K562 (cell line): ENCODE data around the gene NPNT. TPM values are rescaled to one million over a fixed set of nuclear protein-coding genes. Genes with fewer than 3 reads are reported as not detected.

Experiments
- ATAC-seq: fragments of 200-7000 bp; cut with Tn5 transposase; 3 replicates; pipeline ENCODE4 v1.9.1; 2020; ENCODE audit warnings: moderate library complexity
- BruUV-seq: library from RNA; stranded (reverse); fragments of 400-500 nt; replicated peaks from 2 replicates; lab custom pipeline; 2021; lab: Mats Ljungman, UMichigan
- CTCF ChIA-PET: fragments of 300-600 bp; formaldehyde crosslinking; extraction: SDS; loops from one replicate; lab custom pipeline; 2021; ENCODE audit warnings: low intra/inter-chr PET ratio; lab: Yijun Ruan, JAX
- POLR2A ChIA-PET: fragments of 300-600, 350-650 bp; sonication (Branson Sonifier 250); formaldehyde crosslinking; extraction: SDS; loops from one replicate; lab custom pipeline; 2021; ENCODE audit warnings: antibody characterized with exemption, inconsistent platforms; lab: Yijun Ruan, JAX
- DNase-seq, 4 experiments: peaks; one replicate each; pipeline versions ENCODE4 v3.0.0 to v3.0.0-alpha.2; 2011 to 2018; ENCODE audit warnings: low spot score in 3 of 4, mixed read lengths in 3 of 4; ENCODE audit errors: extremely low read depth in 1 of 4
- FAIRE-seq: peaks from 2 replicates; lab custom pipeline; 2011; peaks lifted over from hg19 to GRCh38; lab: Jason Lieb, UNC
- H2AFZ ChIP-seq: 2 replicates; pipeline ENCODE4 v1.6.0; 2011; ENCODE audit warnings: low read depth, low read length, control low read depth, inconsistent platforms
- H3K27ac ChIP-seq: fragments of 200-600 bp; 3 replicates; pipeline ENCODE4 v1.8.0; 2011; ENCODE audit warnings: low read depth, mild to moderate bottlenecking, control low read depth, inconsistent platforms, low read length, moderate library complexity, mixed read lengths; ENCODE audit errors: extremely low read depth
- H3K27me3 ChIP-seq, 2 experiments: fragments of 300-600 bp in 1 of 2; 2 replicates in 1 of 2; 3 replicates in 1 of 2; pipeline versions ENCODE4 v1.6.0 to v1.8.0; 2011; ENCODE audit warnings: inconsistent platforms in 2 of 2, low read length in 2 of 2, mild to moderate bottlenecking in 1 of 2, mixed read lengths in 1 of 2, moderate library complexity in 1 of 2; ENCODE audit not compliant: control insufficient read depth in 2 of 2, insufficient read depth in 2 of 2
- H3K36me3 ChIP-seq: fragments of 300-600 bp; 3 replicates; pipeline ENCODE4 v1.8.0; 2011; ENCODE audit warnings: mild to moderate bottlenecking, low read length, inconsistent platforms; ENCODE audit not compliant: control insufficient read depth, insufficient read depth
- H3K4me1 ChIP-seq, 2 experiments: fragments of 200-600 bp in 1 of 2; replicated peaks in 1 of 2; 2 replicates in 1 of 2; 3 replicates in 1 of 2; pipeline versions ENCODE4 v1.5.1 to v1.8.0; 2011; ENCODE audit warnings: inconsistent platforms in 2 of 2, low read length in 2 of 2, mild to moderate bottlenecking in 1 of 2, mixed read lengths in 1 of 2, moderate library complexity in 1 of 2; ENCODE audit not compliant: control insufficient read depth in 2 of 2, insufficient read depth in 2 of 2
- H3K4me2 ChIP-seq: 2 replicates; pipeline ENCODE4 v1.6.1; 2011; ENCODE audit warnings: low read length, control low read depth, inconsistent platforms, mixed read lengths; ENCODE audit not compliant: insufficient read depth
- H3K4me3 ChIP-seq: fragments of 200-600 bp; sonication (generic), shearing (Covaris generic); 2 replicates; pipeline ENCODE4 v1.5.1; 2016; ENCODE audit warnings: control low read depth, inconsistent platforms
- H3K79me2 ChIP-seq: fragments of 200-600 bp; 3 replicates; pipeline ENCODE4 v1.8.0; 2011; ENCODE audit warnings: low read length, inconsistent platforms; ENCODE audit not compliant: control insufficient read depth, insufficient read depth
- H3K9ac ChIP-seq, 2 experiments: 2 replicates each; pipeline versions ENCODE4 v1.6.0 to v1.6.1; 2011; ENCODE audit warnings: low read depth in 2 of 2, low read length in 2 of 2, control low read depth in 1 of 2, inconsistent platforms in 1 of 2, mild to moderate bottlenecking in 1 of 2, mixed read lengths in 1 of 2; ENCODE audit not compliant: insufficient read depth in 1 of 2
- H3K9me1 ChIP-seq: one replicate; pipeline ENCODE4 v1.6.0; 2011; ENCODE audit warnings: inconsistent platforms, mild to moderate bottlenecking, low read length, moderate library complexity; ENCODE audit not compliant: control insufficient read depth, insufficient read depth
- H3K9me3 ChIP-seq: replicated peaks from 2 replicates; pipeline ENCODE4 v1.5.1; 2011; ENCODE audit warnings: low read depth, low read length, inconsistent platforms; ENCODE audit not compliant: control insufficient read depth, insufficient read depth
- H4K20me1 ChIP-seq: replicated peaks from 2 replicates; pipeline ENCODE4 v1.6.1; 2011; ENCODE audit warnings: low read length, inconsistent platforms, mixed read lengths; ENCODE audit not compliant: control insufficient read depth, insufficient read depth
- CBFA2T2 ChIP-seq: fragments of 450-650 bp; conservative IDR thresholded peaks from 2 replicates; pipeline ENCODE4 v1.6.1; 2017; ENCODE audit warnings: mild to moderate bottlenecking
- CBFB ChIP-seq: sonication (generic); formaldehyde crosslinking; IDR thresholded peaks from 2 replicates; pipeline ENCODE4 v1.4.0; 2020; ENCODE audit warnings: mild to moderate bottlenecking, missing genetic modification reagents
- CBX2 ChIP-seq: fragments of 200-600 bp; sonication (generic); IDR thresholded peaks from one replicate; pipeline ENCODE4 v1.6.1; 2012; ENCODE audit warnings: mild to moderate bottlenecking, low read length, inconsistent platforms; ENCODE audit not compliant: insufficient read depth, poor library complexity, severe bottlenecking
- ETV5 ChIP-seq: sonication (generic); formaldehyde crosslinking; IDR thresholded peaks from 2 replicates; pipeline ENCODE4 v1.4.0; 2020; ENCODE audit warnings: low read depth, mild to moderate bottlenecking, missing genetic modification reagents
- FOS ChIP-seq: IDR thresholded peaks from 3 replicates; pipeline ENCODE4 v1.6.1; 2011; ENCODE audit not compliant: insufficient read length; ENCODE audit errors: extremely low read depth
- ILK ChIP-seq: fragments of 450-650 bp; IDR thresholded peaks from 2 replicates; pipeline ENCODE4 v1.6.1; 2016; ENCODE audit warnings: missing genetic modification characterization, low read depth, mild to moderate bottlenecking, missing compliant biosample characterization, moderate library complexity, borderline replicate concordance
- KLF10 ChIP-seq: fragments of 250-450 bp; sonication (Bioruptor Pico); IDR thresholded peaks from 2 replicates; pipeline ENCODE4 v1.6.1; 2021; ENCODE audit warnings: matching md5 sums
- NFIC ChIP-seq: fragments of 450-650 bp; IDR thresholded peaks from 2 replicates; pipeline ENCODE4 v1.6.1; 2017; ENCODE audit warnings: mild to moderate bottlenecking, inconsistent platforms
- SP1 ChIP-seq: sonication (generic); formaldehyde crosslinking; IDR thresholded peaks from 2 replicates; pipeline ENCODE4 v1.8.1; 2022; ENCODE audit warnings: mild to moderate bottlenecking, missing genetic modification reagents
- TAF7 ChIP-seq: fragments of 450-650 bp; IDR thresholded peaks from 2 replicates; pipeline ENCODE4 v1.6.1; 2016; ENCODE audit warnings: missing genetic modification characterization, missing compliant biosample characterization
- ZC3H11A ChIP-seq: IDR thresholded peaks from 2 replicates; pipeline ENCODE4 v1.6.1; 2012; ENCODE audit warnings: low read depth, low read length, improper control_type of control experiment
- ZNF780A ChIP-seq: fragments of 250-450 bp; sonication (Bioruptor Pico); IDR thresholded peaks from 2 replicates; pipeline ENCODE4 v1.5.0; 2021; ENCODE audit warnings: mild to moderate bottlenecking
- WGBS: fragments of 100-300 bp; shearing (Covaris generic); methylation state at CpG from one replicate; pipeline ENCODE4 v1.1.6; 2016; ENCODE audit warnings: low coverage, mixed read lengths; ENCODE audit not compliant: insufficient coverage; ENCODE audit errors: missing lambda C conversion rate; 5-methylcytosine and 5-hydroxymethylcytosine counted together
- in situ Hi-C: fragments of 300-500 bp; cut with MboI; formaldehyde crosslinking; loops from 4 replicates; pipeline ENCODE4 v1.15.0; 2018; ENCODE audit warnings: inconsistent platforms, mixed read lengths
- intact Hi-C: fragments of 100-400 bp; cut with micrococcal nuclease; formaldehyde crosslinking; loops from 2 replicates; pipeline ENCODE4 v1.14.2; 2022
- polyA plus RNA-seq, 8 experiments: library from polyadenylated mRNA; depleted of rRNA in 4 of 8; stranded (reverse) in 5 of 8; unstranded in 3 of 8; fragments of >200 nt; fragmentation: Nextera tagmentation in 2 of 8; fragmentation: Illumina TruSeq in 1 of 8; extraction: Ambion mirVana in 2 of 8; extraction: Trizol in 1 of 8; gene quantifications; 2 replicates each; pipeline versions ENCODE4 v1.2.1 to v1.2.3, GENCODE V29; 2011 to 2014; ENCODE audit warnings: inconsistent platforms in 1 of 8, missing spikeins in 1 of 8
- total RNA-seq, 7 experiments: library from RNA; depleted of rRNA in 6 of 7; stranded (reverse); fragments of >200 nt in 6 of 7; fragmentation: Illumina TruSeq in 2 of 7; extraction: Trizol in 2 of 7; gene quantifications; 2 replicates each; pipeline versions ENCODE4 v1.2.1 to v1.2.3, GENCODE V29; 2011 to 2021; ENCODE audit warnings: low replicate concordance in 1 of 7
- TF ChIP-seq, protein P1 (sequence below): sonication (generic); formaldehyde crosslinking; IDR thresholded peaks from 2 replicates; pipeline ENCODE4 v1.8.1; 2023; ENCODE audit warnings: mild to moderate bottlenecking, missing genetic modification reagents
- TF ChIP-seq, protein P2 (sequence below): fragments of 250-450 bp; sonication (Bioruptor Pico); IDR thresholded peaks from 2 replicates; pipeline ENCODE4 v1.8.0; 2021; ENCODE audit warnings: borderline replicate concordance, mild to moderate bottlenecking, moderate library complexity; ENCODE audit not compliant: poor library complexity, severe bottlenecking

Gene NPNT
- total and polyA plus RNA-seq, 9 of the 15 experiments (the other 6 are each of a cell fraction or from before 2014, with no cell fraction given), result 0.22 TPM; not detected in 8

DNA sequence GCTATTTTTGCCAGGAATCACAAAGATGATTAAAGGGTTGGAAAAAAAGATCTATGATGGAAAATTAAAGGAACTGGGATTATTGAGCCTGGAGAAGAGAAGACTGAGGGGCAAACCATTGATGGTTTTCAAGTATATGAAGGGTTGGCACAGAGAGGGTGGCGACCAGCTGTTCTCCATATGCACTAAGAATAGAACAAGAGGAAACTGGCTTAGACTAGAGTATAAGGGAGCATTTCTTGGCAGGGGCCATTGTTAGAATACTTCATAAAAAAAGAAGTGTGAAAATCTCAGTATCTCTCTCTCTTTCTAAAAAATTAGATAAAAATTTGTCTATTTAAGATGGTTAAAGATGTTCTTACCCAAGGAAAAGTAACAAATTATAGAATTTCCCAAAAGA is 75.1 kb downstream of the NPNT start (continued):
- no peak for TF ChIP-seq NFIC

DNA sequence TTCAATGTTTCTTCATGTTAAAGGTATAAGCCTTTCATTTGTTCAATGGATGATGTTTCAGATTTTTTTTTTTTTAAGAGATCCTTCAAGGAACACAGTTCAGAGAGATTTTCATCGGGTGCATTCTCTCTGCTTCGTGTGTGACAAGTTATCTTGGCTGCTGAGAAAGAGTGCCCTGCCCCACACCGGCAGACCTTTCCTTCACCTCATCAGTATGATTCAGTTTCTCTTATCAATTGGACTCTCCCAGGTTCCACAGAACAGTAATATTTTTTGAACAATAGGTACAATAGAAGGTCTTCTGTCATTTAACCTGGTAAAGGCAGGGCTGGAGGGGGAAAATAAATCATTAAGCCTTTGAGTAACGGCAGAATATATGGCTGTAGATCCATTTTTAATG is 75.8 kb downstream of the NPNT start:
- no peak overlapping the region for H3K9ac ChIP-seq
- FAIRE-seq, result peak; percentile 54
- no peak for TF ChIP-seq KLF10 (CRISPR knock-in tag)
- no peak for TF ChIP-seq ZC3H11A
- TF ChIP-seq TAF7 (tag), result no peak
- TF ChIP-seq CBX2, result no peak
- no peak for TF ChIP-seq ILK (tag)
- TF ChIP-seq ETV5 (CRISPR knock-in tag), result no peak
- TF ChIP-seq, protein P1, sequence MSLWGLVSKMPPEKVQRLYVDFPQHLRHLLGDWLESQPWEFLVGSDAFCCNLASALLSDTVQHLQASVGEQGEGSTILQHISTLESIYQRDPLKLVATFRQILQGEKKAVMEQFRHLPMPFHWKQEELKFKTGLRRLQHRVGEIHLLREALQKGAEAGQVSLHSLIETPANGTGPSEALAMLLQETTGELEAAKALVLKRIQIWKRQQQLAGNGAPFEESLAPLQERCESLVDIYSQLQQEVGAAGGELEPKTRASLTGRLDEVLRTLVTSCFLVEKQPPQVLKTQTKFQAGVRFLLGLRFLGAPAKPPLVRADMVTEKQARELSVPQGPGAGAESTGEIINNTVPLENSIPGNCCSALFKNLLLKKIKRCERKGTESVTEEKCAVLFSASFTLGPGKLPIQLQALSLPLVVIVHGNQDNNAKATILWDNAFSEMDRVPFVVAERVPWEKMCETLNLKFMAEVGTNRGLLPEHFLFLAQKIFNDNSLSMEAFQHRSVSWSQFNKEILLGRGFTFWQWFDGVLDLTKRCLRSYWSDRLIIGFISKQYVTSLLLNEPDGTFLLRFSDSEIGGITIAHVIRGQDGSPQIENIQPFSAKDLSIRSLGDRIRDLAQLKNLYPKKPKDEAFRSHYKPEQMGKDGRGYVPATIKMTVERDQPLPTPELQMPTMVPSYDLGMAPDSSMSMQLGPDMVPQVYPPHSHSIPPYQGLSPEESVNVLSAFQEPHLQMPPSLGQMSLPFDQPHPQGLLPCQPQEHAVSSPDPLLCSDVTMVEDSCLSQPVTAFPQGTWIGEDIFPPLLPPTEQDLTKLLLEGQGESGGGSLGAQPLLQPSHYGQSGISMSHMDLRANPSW (CRISPR knock-in tag), result no peak
- TF ChIP-seq, protein P2, sequence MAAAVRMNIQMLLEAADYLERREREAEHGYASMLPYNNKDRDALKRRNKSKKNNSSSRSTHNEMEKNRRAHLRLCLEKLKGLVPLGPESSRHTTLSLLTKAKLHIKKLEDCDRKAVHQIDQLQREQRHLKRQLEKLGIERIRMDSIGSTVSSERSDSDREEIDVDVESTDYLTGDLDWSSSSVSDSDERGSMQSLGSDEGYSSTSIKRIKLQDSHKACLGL (CRISPR knock-in tag), result no peak
- TF ChIP-seq ZNF780A (CRISPR knock-in tag), result no peak
- no peak for TF ChIP-seq CBFA2T2
- no peak for TF ChIP-seq SP1 (CRISPR knock-in tag)
- TF ChIP-seq FOS, result no peak
- TF ChIP-seq CBFB (CRISPR knock-in tag), result no peak
- H3K79me2 ChIP-seq, result no peaks in the 10 kb centered on the region
- ATAC-seq, result peak; percentile 55
- H4K20me1 ChIP-seq, result no peaks in the 10 kb centered on the region
- H3K27ac ChIP-seq, result no peak overlapping the region
- no peaks in the 10 kb centered on the region for H3K27me3 ChIP-seq
- peak in 2 of 4 experiments; percentile 17 to 30 for DNase-seq
- POLR2A ChIA-PET, result no interaction called here
- 0 out of 2 replicates have a peak overlapping the region, but pooled peaks have one; percentile 14 for H2AFZ ChIP-seq
- intact Hi-C loops (no loop called here), in situ Hi-C loops (no loop called here)
- peaks cover 0 to 4% of the 10 kb centered on the region in 2 experiments; a peak in 2 of 5 replicates for H3K4me1 ChIP-seq
- CTCF ChIA-PET, result no interaction called here
- no peak overlapping the region for H3K4me2 ChIP-seq
- H3K4me3 ChIP-seq, result no peak overlapping the region
- no peaks in the 10 kb centered on the region for H3K9me1 ChIP-seq
- no TSS peak for BruUV-seq
- H3K9me3 ChIP-seq, result no peaks in the 10 kb centered on the region
- no peaks in the 10 kb centered on the region for H3K36me3 ChIP-seq
- 2% methylated on average over 4 of the region's 4 CpGs for WGBS
